ENCODE measurements around the gene FARS2.

DNA sequence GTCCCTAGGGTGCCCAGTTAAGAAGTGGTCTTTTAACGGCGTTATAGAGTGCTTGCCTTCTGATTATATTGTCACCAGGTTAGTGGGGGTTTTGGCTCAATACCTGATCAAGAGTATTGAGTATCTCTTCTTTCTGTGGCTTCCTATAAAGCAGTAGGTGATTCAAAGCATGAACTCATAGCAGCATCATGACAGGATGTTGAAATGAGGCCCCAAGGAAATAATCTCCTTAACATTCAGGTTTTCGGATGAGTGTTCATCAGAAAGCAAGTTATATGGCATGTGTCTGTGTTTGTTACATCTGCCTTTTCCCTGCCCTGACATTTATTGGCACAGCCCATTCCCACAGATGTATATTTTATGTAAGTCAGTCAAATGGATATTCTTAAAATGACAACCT, 301.0 kb downstream of the FARS2 start:
- TF ChIP-seq, protein P1, sequence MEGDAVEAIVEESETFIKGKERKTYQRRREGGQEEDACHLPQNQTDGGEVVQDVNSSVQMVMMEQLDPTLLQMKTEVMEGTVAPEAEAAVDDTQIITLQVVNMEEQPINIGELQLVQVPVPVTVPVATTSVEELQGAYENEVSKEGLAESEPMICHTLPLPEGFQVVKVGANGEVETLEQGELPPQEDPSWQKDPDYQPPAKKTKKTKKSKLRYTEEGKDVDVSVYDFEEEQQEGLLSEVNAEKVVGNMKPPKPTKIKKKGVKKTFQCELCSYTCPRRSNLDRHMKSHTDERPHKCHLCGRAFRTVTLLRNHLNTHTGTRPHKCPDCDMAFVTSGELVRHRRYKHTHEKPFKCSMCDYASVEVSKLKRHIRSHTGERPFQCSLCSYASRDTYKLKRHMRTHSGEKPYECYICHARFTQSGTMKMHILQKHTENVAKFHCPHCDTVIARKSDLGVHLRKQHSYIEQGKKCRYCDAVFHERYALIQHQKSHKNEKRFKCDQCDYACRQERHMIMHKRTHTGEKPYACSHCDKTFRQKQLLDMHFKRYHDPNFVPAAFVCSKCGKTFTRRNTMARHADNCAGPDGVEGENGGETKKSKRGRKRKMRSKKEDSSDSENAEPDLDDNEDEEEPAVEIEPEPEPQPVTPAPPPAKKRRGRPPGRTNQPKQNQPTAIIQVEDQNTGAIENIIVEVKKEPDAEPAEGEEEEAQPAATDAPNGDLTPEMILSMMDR (IDR thresholded peaks at IDR 0.05; ENCODE audit: low read depth, low read length) = no peak
- no peak for TF ChIP-seq EZH2phosphoT487 (IDR thresholded peaks at IDR 0.05; ENCODE audit: low read depth)

Data from OCI-LY3 (cell line).